A673 (cell line): Measurements from ENCODE around the gene CTNNA1. TPM values are rescaled to one million over a fixed set of nuclear protein-coding genes. Genes with fewer than 3 reads are reported as not detected.
A peak's percentile ranks its signal among the peaks of the same experiment; 100 is the strongest.

Experiments
- BruUV-seq: library from RNA; stranded (reverse); fragments of 400-500 nt; replicated peaks from 2 replicates; lab custom pipeline; 2021; lab: Mats Ljungman, UMichigan
- CTCF ChIA-PET: fragments of 300-600 bp; sonication (Branson Sonifier 250); formaldehyde crosslinking; loops from one replicate; lab custom pipeline; 2022; ENCODE audit warnings: antibody characterized with exemption; lab: Charles Lee
- POLR2A ChIA-PET: fragments of 300-600 bp; sonication (Branson Sonifier 250); formaldehyde crosslinking; loops from one replicate; lab custom pipeline; 2022; ENCODE audit warnings: antibody characterized with exemption; ENCODE audit not compliant: low non-redundant PET; lab: Charles Lee
- DNase-seq: peaks from one replicate; pipeline ENCODE4 v3.0.0-alpha.2; 2015; ENCODE audit warnings: low spot score
- H3K27ac ChIP-seq: fragments of 200-600 bp; sonication (generic); 2 replicates; pipeline ENCODE4 v1.5.1; 2016; ENCODE audit warnings: mixed run types, low read depth, mild to moderate bottlenecking, mixed read lengths, antibody characterized with exemption, low read length; ENCODE audit not compliant: poor library complexity, severe bottlenecking
- H3K27me3 ChIP-seq: fragments of 200-600 bp; sonication (generic); replicated peaks from 2 replicates; pipeline ENCODE4 v1.6.1; 2017; ENCODE audit warnings: mixed run types, low read depth, mild to moderate bottlenecking, mixed read lengths, antibody characterized with exemption, low read length; ENCODE audit not compliant: insufficient read depth, poor library complexity
- H3K36me3 ChIP-seq: fragments of 200-600 bp; sonication (generic); 2 replicates; pipeline ENCODE4 v1.6.1; 2016; ENCODE audit warnings: mixed run types, mild to moderate bottlenecking, mixed read lengths, antibody characterized with exemption, low read length; ENCODE audit not compliant: insufficient read depth, poor library complexity, severe bottlenecking
- H3K4me1 ChIP-seq: fragments of 200-600 bp; sonication (generic); 2 replicates; pipeline ENCODE4 v1.6.1; 2017; ENCODE audit warnings: mixed run types, mild to moderate bottlenecking, mixed read lengths, antibody characterized with exemption, low read length; ENCODE audit not compliant: insufficient read depth, poor library complexity, severe bottlenecking
- H3K4me3 ChIP-seq: fragments of 200-600 bp; sonication (generic); 2 replicates; pipeline ENCODE4 v1.5.1; 2016; ENCODE audit warnings: low read depth, mixed run types, mild to moderate bottlenecking, mixed read lengths, low read length; ENCODE audit not compliant: poor library complexity, severe bottlenecking
- H3K9me3 ChIP-seq: fragments of 200-600 bp; sonication (generic); 2 replicates; pipeline ENCODE4 v1.6.1; 2016; ENCODE audit warnings: mixed run types, low read depth, mild to moderate bottlenecking, mixed read lengths, antibody characterized with exemption, low read length; ENCODE audit not compliant: poor library complexity, severe bottlenecking
- EZH2 ChIP-seq: fragments of 200-600 bp; sonication (generic); IDR thresholded peaks from 2 replicates; pipeline ENCODE4 v1.6.1; 2017; ENCODE audit warnings: borderline replicate concordance, low read depth, mild to moderate bottlenecking, mixed read lengths, antibody characterized with exemption, low read length; ENCODE audit not compliant: poor library complexity, severe bottlenecking
- intact Hi-C: fragments of 100-400 bp; cut with micrococcal nuclease; formaldehyde crosslinking; loops from one replicate; pipeline ENCODE4 v1.10.0; 2022; ENCODE audit not compliant: unreplicated experiment
- total RNA-seq: library from RNA; stranded (reverse); gene quantifications from 2 replicates; pipeline ENCODE4 v1.2.3, GENCODE V29; 2021
- TF ChIP-seq, protein P1 (sequence below): fragments of 300-800, 200-600 bp; sonication (generic); conservative IDR thresholded peaks from 2 replicates; pipeline ENCODE4 v1.5.1; 2017; ENCODE audit warnings: low read depth, mild to moderate bottlenecking, antibody characterized with exemption, low read length, moderate library complexity, mixed read lengths

Gene CTNNA1
- total RNA-seq, 1 experiment from 2014 or later = 249 TPM

DNA sequence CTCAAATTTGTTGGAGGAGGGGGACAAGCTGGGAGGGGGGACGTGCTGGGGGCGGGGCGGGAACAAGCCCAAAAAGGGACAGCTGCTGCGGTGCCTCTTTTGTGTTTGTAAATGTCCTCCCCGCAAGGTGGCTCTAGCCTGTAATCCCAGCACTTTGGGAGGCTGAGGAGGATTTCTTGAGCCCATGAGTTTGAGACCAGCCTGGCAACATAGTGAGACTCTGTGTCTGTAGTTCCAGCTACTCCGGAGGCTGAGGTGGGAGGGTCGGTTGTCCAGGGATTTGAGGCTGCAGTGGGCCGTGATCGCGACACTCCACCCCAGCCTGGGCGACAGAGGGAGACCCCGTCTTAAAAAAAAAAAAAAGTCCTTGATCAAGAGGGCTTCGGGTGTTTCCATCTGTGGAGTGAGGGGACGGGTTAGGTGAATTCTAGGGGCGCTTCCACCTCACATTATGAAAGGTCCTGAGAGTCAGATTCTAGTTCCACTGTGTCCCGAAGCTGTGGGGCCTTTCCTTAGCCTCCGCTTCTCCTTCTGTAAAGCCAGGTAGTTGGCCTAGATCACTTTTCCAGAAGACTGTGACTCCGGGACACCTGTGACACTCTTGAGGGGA is 779 bp upstream of the CTNNA1 start:
- no TSS peak for BruUV-seq
- peak overlapping the region; percentile 100 for H3K4me3 ChIP-seq
- H3K27ac ChIP-seq = peak overlapping the region; percentile 84
- H3K36me3 ChIP-seq = peaks cover 3% of the 10 kb centered on the region
- H3K4me1 ChIP-seq = peaks cover 15% of the 10 kb centered on the region
- CTCF ChIA-PET = interaction anchor here (0.7 to 1.4 kb wide), 2 partner anchors 131 to 510 kb away, joined by 3 to 5 read pairs; no protein-coding TSS in a partner anchor
- no peaks in the 10 kb centered on the region for H3K27me3 ChIP-seq
- DNase-seq = peak; percentile 72
- no peaks in the 10 kb centered on the region for H3K9me3 ChIP-seq
- POLR2A ChIA-PET = no interaction called here
- TF ChIP-seq, protein P1, sequence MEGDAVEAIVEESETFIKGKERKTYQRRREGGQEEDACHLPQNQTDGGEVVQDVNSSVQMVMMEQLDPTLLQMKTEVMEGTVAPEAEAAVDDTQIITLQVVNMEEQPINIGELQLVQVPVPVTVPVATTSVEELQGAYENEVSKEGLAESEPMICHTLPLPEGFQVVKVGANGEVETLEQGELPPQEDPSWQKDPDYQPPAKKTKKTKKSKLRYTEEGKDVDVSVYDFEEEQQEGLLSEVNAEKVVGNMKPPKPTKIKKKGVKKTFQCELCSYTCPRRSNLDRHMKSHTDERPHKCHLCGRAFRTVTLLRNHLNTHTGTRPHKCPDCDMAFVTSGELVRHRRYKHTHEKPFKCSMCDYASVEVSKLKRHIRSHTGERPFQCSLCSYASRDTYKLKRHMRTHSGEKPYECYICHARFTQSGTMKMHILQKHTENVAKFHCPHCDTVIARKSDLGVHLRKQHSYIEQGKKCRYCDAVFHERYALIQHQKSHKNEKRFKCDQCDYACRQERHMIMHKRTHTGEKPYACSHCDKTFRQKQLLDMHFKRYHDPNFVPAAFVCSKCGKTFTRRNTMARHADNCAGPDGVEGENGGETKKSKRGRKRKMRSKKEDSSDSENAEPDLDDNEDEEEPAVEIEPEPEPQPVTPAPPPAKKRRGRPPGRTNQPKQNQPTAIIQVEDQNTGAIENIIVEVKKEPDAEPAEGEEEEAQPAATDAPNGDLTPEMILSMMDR = peak; percentile 38
- TF ChIP-seq EZH2 = no peak
- intact Hi-C loops = loop anchor here (5.0 kb wide), 1 partner anchor 510 kb away; no protein-coding TSS in a partner anchor

DNA sequence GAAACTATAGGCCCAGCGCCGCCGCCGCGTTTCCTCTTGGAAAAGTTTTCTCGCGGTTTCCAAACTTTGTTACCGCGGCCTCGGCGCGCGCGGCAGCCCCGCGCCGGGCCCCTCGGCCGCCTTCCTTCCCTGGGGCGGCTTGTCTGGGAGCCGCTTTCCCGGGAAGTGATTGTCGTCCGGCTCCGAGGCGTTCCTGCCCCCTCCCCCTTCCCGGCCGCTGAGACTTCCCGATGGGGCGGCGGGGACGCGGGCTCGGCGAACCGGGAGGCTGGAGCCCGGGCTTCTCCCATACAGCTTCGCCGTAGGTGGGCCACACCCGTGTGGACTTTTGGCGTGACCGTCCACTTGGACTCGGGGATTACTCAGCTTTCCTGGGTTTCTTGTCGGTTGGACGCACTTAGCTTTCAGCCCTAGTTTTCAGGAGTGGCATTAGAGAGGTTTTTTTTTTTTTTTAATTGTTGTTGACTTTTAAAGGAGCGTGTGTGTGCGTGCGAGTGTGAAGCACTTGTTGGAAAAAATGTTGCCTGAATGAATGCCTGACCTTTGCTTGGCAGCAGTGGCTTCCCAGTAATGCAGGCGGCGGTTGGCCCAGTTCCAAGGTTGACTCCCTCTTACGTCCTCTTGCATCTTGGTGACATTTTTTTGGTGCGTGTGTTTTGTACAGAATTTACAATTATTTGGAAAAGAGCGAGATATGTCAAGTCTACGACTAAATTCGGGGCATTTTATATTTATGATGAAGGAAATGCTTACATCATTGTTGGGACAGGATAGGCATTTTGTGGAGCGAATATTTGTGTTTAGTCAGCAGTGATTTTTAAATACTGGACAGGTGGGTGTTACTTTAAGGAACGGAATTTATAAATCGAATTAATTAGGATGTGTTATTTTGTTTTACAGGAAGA is 821 bp downstream of the CTNNA1 start:
- peaks cover 15% of the 10 kb centered on the region for H3K4me1 ChIP-seq
- no peaks in the 10 kb centered on the region for H3K27me3 ChIP-seq
- peak; percentile 84 for DNase-seq
- no peak for TF ChIP-seq EZH2
- TF ChIP-seq, protein P1 = no peak
- peak overlapping the region; percentile 94 for H3K27ac ChIP-seq
- CTCF ChIA-PET = interaction anchor here (0.6 kb wide), 1 partner anchor 13 kb away, joined by 3 read pairs; no protein-coding TSS in a partner anchor
- H3K4me3 ChIP-seq = peak overlapping the region; percentile 100
- H3K36me3 ChIP-seq = peaks cover 3% of the 10 kb centered on the region
- intact Hi-C loops = loop anchor here (5.0 kb wide), 1 partner anchor 508 kb away; no protein-coding TSS in a partner anchor
- TSS peak; percentile 72 for BruUV-seq
- no peaks in the 10 kb centered on the region for H3K9me3 ChIP-seq
- POLR2A ChIA-PET = no interaction called here

DNA sequence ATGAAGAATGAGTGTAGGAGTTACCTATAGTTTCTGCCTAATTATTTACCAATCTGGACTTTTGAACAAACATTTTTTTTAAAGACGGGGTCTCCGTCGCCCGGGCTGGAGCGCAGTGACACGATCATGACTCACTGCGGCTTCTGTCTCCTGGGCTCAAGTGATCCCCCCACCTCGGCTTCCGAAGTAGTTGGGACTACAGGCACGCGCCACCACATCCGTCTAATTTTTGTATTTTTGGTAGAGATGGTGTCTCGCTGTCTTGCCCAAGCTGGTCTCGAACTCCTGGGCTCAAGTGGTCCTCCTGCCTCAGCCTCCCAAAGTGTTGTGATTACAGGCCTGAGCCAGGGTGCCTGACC is 1.5 kb downstream of the CTNNA1 start:
- no peak for TF ChIP-seq EZH2
- TF ChIP-seq, protein P1 = no peak
- DNase-seq = no peak
- peaks cover 3% of the 10 kb centered on the region for H3K36me3 ChIP-seq
- peaks cover 15% of the 10 kb centered on the region for H3K4me1 ChIP-seq
- H3K4me3 ChIP-seq = peak overlapping the region; percentile 100
- POLR2A ChIA-PET = no interaction called here
- no TSS peak for BruUV-seq
- peak overlapping the region; percentile 94 for H3K27ac ChIP-seq
- H3K27me3 ChIP-seq = no peaks in the 10 kb centered on the region
- CTCF ChIA-PET = no interaction called here
- intact Hi-C loops = loop anchor here (5.0 kb wide), 1 partner anchor 508 kb away; no protein-coding TSS in a partner anchor
- H3K9me3 ChIP-seq = no peaks in the 10 kb centered on the region
